Thyroid gland (tissue), 4 donors: ENCODE results near the gene DFFA. TPM values are rescaled to one million over a fixed set of nuclear protein-coding genes. Genes with fewer than 3 reads are reported as not detected.
A peak's percentile ranks its signal among the peaks of the same experiment; 100 is the strongest.
"Not testable (repeated sequence)": the region's sequence is repeated elsewhere in the genome, so short reads cannot be mapped to it uniquely, and the experiment has no call there.

Experiments used
- DNase-seq, 2 donors: peaks; one replicate each; pipeline ENCODE4 v3.0.0-alpha.2; 2019
- H3K27ac ChIP-seq, 3 donors: fragments of 200-600 bp; sonication (generic); 1 replicate in 2 of 3; 2 replicates in 1 of 3; pipeline ENCODE4 v1.5.1; 2016 to 2019; ENCODE audit warnings: mild to moderate bottlenecking in 1 of 3, moderate library complexity in 1 of 3
- H3K27me3 ChIP-seq: fragments of 200-600 bp; sonication (generic); one replicate; pipeline ENCODE4 v1.5.1; 2019
- H3K36me3 ChIP-seq, 2 donors: fragments of 200-600 bp; sonication (generic); one replicate each; pipeline ENCODE4 v1.5.1; 2016 to 2019
- H3K4me1 ChIP-seq, 2 donors: fragments of 200-600 bp; sonication (generic); one replicate each; pipeline ENCODE4 v1.5.1; 2017 to 2019
- H3K4me3 ChIP-seq, 3 donors: fragments of 200-600 bp; sonication (generic); replicated peaks in 1 of 3; 1 replicate in 2 of 3; 2 replicates in 1 of 3; pipeline ENCODE4 v1.5.1; 2016; ENCODE audit warnings: mild to moderate bottlenecking in 1 of 3
- H3K9me3 ChIP-seq: fragments of 200-600 bp; sonication (generic); one replicate; pipeline ENCODE4 v1.5.1; 2017
- POLR2A ChIP-seq, 2 donors: fragments of 450-650 bp; IDR thresholded peaks; one replicate each; pipeline ENCODE4 v1.6.1; 2017; ENCODE audit warnings: antibody characterized with exemption in 2 of 2, mild to moderate bottlenecking in 2 of 2, moderate library complexity in 1 of 2
- WGBS, 2 donors: methylation state at CpG; one replicate each; pipeline ENCODE4 v1.1.5; 2017; 5-methylcytosine and 5-hydroxymethylcytosine counted together
- intact Hi-C: fragments of 100-400 bp; cut with DNase I; formaldehyde crosslinking; loops from one replicate; pipeline ENCODE4 v1.15.1; 2023
- total RNA-seq, 4 donors: library from RNA; depleted of rRNA; stranded (reverse); fragments of >200 nt; gene quantifications; one replicate each; pipeline ENCODE4 v1.2.3, GENCODE V29; 2016
- TF ChIP-seq, protein P1 (sequence below), 6 experiments: fragments of 200-600 bp in 3 of 6; fragments of 450-650 bp in 3 of 6; sonication (generic) in 3 of 6; IDR thresholded peaks; one replicate each; pipeline ENCODE4 v1.5.1; 2016 to 2019; ENCODE audit warnings: antibody characterized with exemption in 6 of 6, mild to moderate bottlenecking in 2 of 6, inconsistent platforms in 1 of 6, moderate library complexity in 1 of 6

Gene DFFA
- total RNA-seq, 4 donors from 2014 or later: 24.2 to 30.3 (median 27.5) TPM

DNA sequence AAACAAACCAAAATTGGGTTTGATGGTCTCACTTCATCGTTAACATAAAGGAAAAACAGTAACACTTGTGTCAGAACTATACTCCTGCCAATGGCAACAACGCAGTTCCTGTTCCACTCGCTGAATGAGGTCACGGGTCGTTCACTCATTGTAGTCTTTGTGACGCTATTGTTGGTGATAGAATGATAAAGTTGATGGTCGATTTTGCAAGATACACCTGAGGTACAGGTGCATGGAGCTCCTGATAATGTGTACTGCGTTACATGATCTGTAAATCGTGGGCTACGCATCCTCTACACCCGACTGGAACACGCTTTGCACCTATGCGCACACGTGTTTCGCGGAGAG lies 42.5 kb downstream of the DFFA start:
- Histone ChIP-seq H3K4me3 (peak overlapping the region in 1 of 3 donors; percentile 45), H3K27ac (peak overlapping the region in 1 of 3 donors; percentile 25)

DNA sequence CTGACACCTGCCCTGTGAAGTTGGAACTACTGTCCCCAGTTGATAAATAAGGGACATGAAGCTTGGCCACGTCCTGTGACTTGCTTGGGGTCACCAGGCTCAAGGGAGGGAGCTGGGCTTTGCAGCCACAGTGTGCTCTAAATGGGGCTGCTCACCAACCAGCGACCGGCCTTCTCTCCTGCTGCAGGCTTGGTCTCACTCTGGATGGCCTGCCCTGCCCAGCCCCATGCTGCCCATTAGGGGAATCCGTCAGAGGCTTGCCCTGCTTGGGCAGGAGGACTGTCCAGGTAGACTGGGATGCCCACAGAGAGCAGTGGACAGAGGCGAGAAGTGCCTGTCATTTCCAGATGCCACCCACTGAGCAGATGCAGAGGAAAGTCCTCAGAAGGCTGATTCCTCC lies 43.3 kb downstream of the DFFA start:
- intact Hi-C loops: loop anchor here (5.0 kb wide), 1 partner anchor 52 kb away; no protein-coding TSS in a partner anchor
- 63 to 95% methylated on average over 2 to 4 of the region's 5 CpGs for WGBS, 2 donors
- H3K27me3 ChIP-seq: no peaks in the 10 kb centered on the region
- no peak overlapping the region for H3K27ac ChIP-seq
- TF ChIP-seq, protein P1, sequence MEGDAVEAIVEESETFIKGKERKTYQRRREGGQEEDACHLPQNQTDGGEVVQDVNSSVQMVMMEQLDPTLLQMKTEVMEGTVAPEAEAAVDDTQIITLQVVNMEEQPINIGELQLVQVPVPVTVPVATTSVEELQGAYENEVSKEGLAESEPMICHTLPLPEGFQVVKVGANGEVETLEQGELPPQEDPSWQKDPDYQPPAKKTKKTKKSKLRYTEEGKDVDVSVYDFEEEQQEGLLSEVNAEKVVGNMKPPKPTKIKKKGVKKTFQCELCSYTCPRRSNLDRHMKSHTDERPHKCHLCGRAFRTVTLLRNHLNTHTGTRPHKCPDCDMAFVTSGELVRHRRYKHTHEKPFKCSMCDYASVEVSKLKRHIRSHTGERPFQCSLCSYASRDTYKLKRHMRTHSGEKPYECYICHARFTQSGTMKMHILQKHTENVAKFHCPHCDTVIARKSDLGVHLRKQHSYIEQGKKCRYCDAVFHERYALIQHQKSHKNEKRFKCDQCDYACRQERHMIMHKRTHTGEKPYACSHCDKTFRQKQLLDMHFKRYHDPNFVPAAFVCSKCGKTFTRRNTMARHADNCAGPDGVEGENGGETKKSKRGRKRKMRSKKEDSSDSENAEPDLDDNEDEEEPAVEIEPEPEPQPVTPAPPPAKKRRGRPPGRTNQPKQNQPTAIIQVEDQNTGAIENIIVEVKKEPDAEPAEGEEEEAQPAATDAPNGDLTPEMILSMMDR (IDR thresholded peaks at IDR 0.05): no peak
- TF ChIP-seq POLR2A (IDR thresholded peaks at IDR 0.05): no peak
- H3K4me3 ChIP-seq: no peak overlapping the region
- no peaks in the 10 kb centered on the region for H3K36me3 ChIP-seq
- no peak for DNase-seq
- H3K9me3 ChIP-seq: no peaks in the 10 kb centered on the region
- H3K4me1 ChIP-seq: peaks cover 8% of the 10 kb centered on the region in 2 donors

More for the DNA sequence above, 42.5 kb downstream of the DFFA start:
- peak in 1 of 2 donors; percentile 13 for DNase-seq
- intact Hi-C loops: loop anchor here (5.0 kb wide), 2 partner anchors 53 to 62 kb away; no protein-coding TSS in a partner anchor
- no peak for TF ChIP-seq POLR2A (IDR thresholded peaks at IDR 0.05)
- TF ChIP-seq, protein P1 (IDR thresholded peaks at IDR 0.05): no peak
- Histone ChIP-seq H3K36me3 (no peaks in the 10 kb centered on the region), H3K27me3 (no peaks in the 10 kb centered on the region), H3K4me1 (peaks cover 8% of the 10 kb centered on the region in 2 donors), H3K9me3 (no peaks in the 10 kb centered on the region)
- WGBS, 2 donors: 29 to 32% methylated on average over 10 to 16 of the region's 16 CpGs

DNA sequence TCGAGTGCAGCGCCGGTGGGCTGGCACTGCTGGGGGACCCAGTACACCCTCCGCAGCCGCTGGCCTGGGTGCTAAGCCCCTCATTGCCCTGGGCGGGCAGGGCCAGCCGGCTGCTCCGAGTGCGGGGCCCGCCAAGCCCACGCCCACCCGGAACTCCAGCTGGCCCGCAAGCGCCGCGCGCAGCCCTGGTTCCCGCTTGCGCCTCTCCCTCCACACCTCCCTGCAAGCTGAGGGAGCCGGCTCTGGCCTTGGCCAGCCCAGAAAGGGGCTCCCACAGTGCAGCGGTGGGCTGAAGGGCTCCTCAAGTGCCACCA lies 45.8 kb downstream of the DFFA start:
- 98 to 100% methylated on average over 1 to 7 of the region's 21 CpGs for WGBS, 2 donors
- intact Hi-C loops: loop anchor here (5.0 kb wide), 1 partner anchor 49 kb away; no protein-coding TSS in a partner anchor
- not testable (repeated sequence) for H3K27ac ChIP-seq, H3K27me3 ChIP-seq, H3K4me3 ChIP-seq, DNase-seq, H3K36me3 ChIP-seq, H3K9me3 ChIP-seq, H3K4me1 ChIP-seq

DNA sequence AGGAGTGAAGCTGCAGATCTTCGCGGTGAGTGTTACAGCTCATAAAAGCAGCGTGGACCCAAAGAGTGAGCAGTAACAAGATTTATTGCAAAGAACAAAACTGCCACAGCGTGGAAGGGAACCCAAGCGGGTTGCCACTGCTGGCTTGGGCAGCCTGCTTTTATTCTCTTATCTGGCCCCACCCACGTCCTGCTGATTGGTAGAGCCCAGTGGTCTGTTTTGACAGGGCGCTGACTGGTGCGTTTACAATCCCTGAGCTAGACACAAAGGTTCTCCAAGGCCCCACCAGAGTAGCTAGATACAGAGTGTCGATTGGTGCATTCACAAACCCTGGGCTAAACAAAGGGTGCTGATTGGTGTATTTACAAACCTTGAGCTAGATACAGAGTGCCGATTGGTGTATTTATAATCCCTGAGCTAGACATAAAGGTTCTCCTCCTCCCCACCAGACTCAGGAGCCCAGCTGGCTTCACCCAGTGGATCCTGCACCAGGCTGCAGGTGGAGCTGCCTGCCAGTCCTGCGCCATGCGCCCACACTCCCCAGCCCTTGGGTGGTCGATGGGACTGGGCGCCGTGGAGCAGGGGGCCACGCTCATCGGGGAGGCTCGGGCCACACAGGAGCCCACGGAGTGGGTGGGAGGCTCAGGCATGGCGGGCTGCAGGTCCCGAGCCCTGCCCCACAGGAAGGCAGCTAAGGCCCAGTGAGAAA lies 46.3 kb downstream of the DFFA start:
- not testable (repeated sequence) for H3K4me1 ChIP-seq, H3K27me3 ChIP-seq, H3K9me3 ChIP-seq, H3K27ac ChIP-seq, DNase-seq, H3K36me3 ChIP-seq, H3K4me3 ChIP-seq
- WGBS, 2 donors: 86 to 88% methylated on average over 11 to 19 of the region's 21 CpGs
- intact Hi-C loops: loop anchor here (5.0 kb wide), 1 partner anchor 49 kb away; no protein-coding TSS in a partner anchor

DNA sequence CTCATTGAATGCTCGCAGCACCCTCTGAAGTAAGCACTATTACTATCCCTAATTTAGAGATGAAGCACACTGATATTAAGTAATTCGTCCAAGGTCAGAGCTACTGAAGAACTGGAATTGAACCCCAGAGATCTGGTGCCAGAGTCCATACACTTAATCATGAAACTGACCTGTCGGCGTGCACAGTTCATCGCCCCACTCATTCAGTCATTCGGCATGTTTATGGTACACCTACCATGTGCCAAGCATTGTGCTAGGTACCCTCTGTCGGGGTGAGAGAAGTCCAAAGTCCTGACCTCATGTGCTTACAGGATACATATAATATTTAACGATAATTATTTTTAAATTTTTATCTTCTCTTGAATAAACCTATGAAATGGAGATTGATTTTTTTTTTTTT lies 47.7 kb downstream of the DFFA start:
- H3K36me3 ChIP-seq: peaks cover 4 to 5% of the 10 kb centered on the region in 2 donors
- no peak overlapping the region for H3K4me3 ChIP-seq
- H3K27ac ChIP-seq: no peak overlapping the region
- intact Hi-C loops: loop anchor here (5.0 kb wide), 1 partner anchor 47 kb away; no protein-coding TSS in a partner anchor
- no peaks in the 10 kb centered on the region for H3K9me3 ChIP-seq
- no peak for TF ChIP-seq POLR2A (IDR thresholded peaks at IDR 0.05)
- TF ChIP-seq, protein P1 (IDR thresholded peaks at IDR 0.05): no peak
- no peaks in the 10 kb centered on the region for H3K27me3 ChIP-seq
- DNase-seq: no peak
- no peaks in the 10 kb centered on the region for H3K4me1 ChIP-seq
- WGBS, 2 donors: 87 to 93% methylated on average over 8 of the region's 8 CpGs

DNA sequence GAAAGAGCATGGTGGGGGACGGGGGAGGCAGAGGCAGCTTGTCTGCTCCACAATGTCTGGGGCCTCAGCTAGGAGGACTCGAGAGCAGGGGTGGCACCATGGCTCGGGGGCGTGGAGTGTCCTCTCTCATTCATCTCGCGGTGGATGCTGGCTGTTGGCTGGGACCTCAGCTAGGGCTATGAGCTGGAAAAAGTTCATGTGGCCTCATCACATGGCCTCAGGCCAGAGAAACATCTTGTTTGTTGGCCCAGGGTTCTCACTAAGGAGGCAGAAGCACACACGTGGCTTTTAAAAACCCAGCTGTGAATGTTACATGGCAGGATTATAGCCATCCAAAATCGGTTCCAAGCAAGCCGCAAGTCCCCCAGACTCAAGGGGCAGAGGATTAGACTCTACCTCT lies 48.3 kb downstream of the DFFA start:
- H3K9me3 ChIP-seq: no peaks in the 10 kb centered on the region
- H3K27ac ChIP-seq: no peak overlapping the region
- no peak overlapping the region for H3K4me3 ChIP-seq
- H3K4me1 ChIP-seq: no peaks in the 10 kb centered on the region
- 54 to 78% methylated on average over 8 to 9 of the region's 9 CpGs for WGBS, 2 donors
- TF ChIP-seq POLR2A (IDR thresholded peaks at IDR 0.05): no peak
- TF ChIP-seq, protein P1 (IDR thresholded peaks at IDR 0.05): no peak
- no peak for DNase-seq
- intact Hi-C loops: no loop called here
- H3K27me3 ChIP-seq: no peaks in the 10 kb centered on the region
- peaks cover 9 to 11% of the 10 kb centered on the region in 2 donors for H3K36me3 ChIP-seq
